ENCODE measurements around the gene HELT.
"Not testable (repeated sequence)": the region's sequence is repeated elsewhere in the genome, so short reads cannot be mapped to it uniquely, and the experiment has no call there.

GRCh38 chr4:184997656-184998055, 20.6 kb upstream of the HELT start:
- TF ChIP-seq CTCF (IDR thresholded peaks at IDR 0.05 in 4 of 5, conservative IDR thresholded peaks at IDR 0.05 in 1 of 5); POLR2A (IDR thresholded peaks at IDR 0.05): not testable (repeated sequence)

Data from gastrocnemius medialis (tissue), 4 donors.